Activated CD4-positive, alpha-beta T cell treated with anti-CD3 and anti-CD28 coated beads, Interleukin-2, amount 50 U/mL, for 1 hour (primary cell): ENCODE data around the gene MXI1.

Source experiments
- DNase-seq: peaks from one replicate; pipeline ENCODE4 v3.0.0-alpha.2; 2020

Gene MXI1

DNA sequence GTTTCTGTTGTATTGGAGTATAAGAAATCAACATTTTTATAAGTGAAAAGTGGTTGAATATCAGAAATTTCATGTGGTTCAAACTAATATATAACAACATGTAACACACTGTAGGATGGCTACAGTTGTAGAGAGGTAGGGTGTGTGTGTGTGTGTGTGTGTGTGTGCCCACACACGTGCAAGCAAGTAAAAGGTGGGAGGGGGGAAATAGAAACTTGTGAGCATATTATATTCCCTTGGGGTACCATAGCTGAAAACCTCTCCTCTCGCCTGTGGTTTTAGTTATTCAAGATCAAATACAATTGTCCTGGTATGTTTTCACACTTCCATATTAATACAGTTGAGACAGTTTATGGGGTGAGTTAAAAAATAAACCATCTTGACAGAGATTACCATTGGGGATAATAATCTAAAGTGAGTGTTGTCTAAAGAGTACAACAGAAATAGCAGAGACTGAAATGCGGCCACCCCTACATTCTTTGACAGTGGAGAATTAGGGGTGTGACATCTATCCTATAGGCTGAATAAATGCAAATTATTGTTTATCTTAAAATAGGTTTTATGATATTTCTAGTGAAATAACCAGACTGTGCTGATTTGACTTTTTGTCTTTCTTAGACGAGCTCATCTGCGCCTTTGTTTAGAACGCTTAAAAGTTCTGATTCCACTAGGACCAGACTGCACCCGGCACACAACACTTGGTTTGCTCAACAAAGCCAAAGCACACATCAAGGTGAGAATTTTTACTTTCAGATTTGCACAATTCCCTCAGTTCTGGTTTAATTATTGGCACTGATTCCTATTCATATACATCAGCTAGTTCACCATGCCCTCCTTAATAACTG lies 71.4 kb downstream of the MXI1 start:
- no peak for DNase-seq

DNA sequence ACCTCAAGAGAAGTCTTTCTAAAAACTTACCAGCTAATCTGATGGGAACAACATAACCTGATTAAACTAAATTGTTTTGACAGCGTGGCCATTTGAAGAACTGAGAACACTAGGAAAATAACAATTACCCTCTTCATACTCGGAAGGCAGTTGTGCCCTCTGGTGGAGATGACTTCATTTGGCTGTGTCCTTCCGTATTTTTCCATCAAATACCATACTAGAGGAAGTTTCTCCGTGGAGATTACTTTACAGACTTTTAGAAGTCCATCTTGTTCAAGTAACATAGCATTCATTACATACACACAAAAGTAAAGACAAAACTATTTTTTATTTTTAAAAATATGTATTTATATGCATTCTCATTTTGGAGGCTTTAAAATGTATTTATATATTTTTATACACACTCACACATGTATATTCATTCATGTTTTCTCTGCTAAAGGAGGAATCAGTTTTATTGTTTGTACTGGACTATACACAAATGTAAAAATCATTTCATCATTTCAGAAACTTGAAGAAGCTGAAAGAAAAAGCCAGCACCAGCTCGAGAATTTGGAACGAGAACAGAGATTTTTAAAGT lies 72.1 kb downstream of the MXI1 start:
- peak; percentile 41 for DNase-seq

DNA sequence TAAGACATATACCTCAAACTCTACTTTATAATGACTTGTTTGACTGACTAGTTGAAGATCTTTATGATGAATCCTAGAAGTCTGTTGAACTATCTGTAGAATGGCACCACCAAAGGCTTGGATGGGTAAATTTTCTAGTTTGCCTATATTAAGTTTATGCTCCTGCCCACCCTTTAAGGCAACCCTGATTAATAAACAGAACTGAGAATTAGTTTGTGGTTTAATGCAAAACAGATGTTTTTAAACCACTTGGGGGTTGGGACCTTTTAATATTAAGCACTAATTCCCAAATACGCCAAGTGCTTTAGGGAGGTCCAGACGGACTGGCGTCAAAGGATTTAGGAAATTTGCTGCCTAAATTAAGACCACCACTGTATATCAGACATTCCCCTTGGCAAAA lies 76.9 kb downstream of the MXI1 start:
- DNase-seq: no peak

DNA sequence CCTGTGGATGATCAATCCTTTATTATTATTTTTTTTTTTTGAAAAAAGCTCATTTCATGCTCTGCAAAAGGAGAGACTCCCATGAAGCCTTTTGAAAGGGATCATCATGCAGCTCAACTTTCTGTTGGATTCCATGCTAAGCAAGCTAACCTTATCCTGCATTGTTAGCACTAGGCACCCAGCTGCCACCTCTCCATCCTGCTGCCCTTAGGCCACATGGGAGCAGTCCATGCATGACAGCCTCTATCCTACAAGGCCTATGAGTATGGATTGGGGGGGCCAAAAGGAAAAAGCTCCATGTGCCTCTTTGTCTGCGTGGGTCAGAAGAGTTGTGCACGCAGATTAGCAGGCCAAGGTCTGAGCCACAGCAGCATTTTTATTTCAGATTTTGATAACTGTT lies 78.1 kb downstream of the MXI1 start:
- DNase-seq: no peak

DNA sequence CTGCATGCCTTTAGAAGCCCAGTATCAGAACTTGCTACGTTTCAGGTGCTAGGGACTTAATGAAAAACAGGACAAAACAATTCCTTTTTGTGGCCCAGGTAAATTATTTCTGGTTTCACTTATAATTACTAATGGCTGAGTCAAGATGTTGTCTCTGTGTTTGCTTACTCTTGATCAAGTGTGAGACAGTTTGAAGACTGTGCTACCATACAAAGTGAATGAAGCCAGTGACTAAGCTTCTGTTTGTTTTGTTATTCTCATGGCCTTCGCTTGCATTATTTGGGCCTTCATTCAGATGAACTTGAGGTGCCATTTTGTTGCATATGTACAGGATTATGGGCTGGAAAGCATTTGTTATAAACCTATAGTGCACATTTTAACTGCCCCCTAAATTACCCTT lies 79.4 kb downstream of the MXI1 start:
- no peak for DNase-seq

DNA sequence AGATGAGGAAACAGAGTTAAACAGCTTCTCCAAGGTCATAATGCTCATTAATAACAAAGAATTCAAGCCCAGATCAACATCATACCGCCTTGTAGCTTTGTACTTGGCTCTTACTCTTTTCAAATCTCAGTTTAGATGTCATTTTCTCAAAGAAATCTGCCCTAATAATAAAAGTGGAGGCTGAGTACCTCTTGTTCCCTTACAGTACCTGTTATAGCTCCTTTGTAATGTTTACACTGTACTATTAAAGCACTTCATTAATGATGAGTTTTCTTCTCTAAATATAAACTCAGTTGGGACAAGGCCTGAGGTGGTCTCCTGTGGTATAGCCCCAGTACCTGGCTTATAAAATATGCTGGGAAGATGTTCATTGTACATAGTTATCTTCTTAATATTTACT lies 89.6 kb downstream of the MXI1 start:
- no peak for DNase-seq

DNA sequence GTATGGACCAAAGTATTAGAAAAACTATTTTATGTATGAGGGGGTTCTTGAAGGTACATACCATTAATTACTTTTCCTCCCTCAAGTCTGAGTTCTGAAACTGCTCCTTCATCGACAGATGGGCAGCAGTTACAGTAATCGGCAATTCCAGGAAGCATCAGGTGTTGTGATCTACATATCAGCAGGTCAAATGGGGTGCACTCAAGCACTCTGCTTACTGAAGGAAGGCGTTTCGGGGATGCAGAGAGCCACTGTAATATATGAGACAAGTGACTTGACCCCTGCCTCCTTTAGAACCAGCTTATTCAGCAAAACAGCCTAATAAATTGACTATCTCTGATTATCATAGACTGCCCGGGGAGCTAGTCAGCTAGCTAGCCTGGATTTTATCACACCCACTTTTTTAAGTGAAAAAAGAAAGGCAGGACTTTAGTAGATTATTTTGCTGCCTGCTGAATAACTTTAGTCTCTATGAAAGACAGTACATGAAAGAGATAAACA lies 93.1 kb downstream of the MXI1 start:
- no peak for DNase-seq

DNA sequence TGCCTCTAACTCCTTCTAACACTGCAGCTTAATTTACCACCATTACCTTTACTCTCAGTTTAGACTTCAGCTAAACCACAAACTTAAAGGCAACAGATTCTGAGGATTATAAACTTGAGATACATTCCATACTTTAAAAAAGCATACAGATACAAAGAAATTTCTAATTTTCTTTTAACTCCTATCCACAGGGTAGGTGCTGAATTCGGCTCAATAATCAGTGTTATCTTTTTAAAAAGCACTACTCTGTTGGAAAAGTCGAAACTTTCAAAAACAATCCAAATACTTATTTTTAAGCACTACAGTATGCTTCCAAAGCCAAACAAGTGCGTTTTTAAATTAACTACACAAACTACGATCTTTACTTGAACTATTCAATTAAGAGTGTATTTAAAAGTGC lies 96.3 kb downstream of the MXI1 start:
- no peak for DNase-seq

DNA sequence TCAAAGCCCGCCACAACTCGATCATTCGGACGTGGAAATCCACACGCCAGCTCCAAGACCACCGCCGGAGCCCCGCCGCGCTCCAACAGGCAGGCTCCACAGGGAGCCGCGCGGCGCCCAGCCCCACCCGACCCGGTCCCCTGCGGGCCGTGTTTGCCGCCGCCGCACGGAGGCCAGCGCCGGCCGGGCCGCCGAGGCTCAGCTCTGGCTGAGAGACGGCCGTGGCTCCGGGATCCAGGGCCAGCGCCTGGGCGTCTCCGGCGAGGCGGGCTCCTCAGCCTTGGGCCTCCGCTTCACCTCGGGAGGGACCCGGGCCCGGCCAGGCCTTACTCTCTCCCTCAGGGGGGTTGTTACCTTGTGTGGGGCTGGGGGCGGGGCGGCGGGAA lies 97.0 kb downstream of the MXI1 start:
- no peak for DNase-seq

DNA sequence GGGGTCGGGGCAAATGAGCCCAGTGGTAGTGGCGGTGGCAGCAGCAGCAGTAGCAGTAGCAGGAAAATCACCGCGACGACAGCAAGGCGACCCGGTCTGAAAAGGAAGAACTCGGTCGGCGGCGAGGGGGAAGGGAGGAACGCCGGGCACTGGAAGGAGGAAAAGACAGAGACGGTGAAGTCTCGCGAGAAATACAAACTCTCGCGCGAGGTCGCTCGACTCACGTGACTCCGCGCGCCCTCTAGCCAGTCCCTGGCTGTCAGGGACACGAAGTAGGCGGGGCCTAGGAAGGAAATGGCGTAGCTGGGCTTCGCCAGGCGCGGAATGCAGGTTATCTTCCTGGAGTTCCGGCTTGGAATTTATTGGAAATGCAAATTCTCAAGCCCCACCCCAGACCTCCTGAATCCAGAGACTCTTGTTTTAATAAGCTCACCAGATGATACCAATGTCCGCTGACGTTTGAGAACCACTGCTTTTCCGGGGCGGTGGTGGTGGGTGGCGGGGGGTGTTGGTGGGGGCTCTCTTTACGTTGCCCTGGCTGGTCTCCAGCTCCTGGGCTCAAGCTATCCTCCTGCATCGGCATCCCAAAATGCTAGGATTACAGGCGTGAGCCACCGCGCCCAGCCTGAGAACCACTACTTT lies 97.5 kb downstream of the MXI1 start, which contains the start of gene SMNDC1:
TSS of gene SMNDC1 (minus strand) at position 141 of the 642 bp plus-strand sequence. CDS start 1,333 bp downstream, outside the sequence.
- DNase-seq: peak; percentile 97

DNA sequence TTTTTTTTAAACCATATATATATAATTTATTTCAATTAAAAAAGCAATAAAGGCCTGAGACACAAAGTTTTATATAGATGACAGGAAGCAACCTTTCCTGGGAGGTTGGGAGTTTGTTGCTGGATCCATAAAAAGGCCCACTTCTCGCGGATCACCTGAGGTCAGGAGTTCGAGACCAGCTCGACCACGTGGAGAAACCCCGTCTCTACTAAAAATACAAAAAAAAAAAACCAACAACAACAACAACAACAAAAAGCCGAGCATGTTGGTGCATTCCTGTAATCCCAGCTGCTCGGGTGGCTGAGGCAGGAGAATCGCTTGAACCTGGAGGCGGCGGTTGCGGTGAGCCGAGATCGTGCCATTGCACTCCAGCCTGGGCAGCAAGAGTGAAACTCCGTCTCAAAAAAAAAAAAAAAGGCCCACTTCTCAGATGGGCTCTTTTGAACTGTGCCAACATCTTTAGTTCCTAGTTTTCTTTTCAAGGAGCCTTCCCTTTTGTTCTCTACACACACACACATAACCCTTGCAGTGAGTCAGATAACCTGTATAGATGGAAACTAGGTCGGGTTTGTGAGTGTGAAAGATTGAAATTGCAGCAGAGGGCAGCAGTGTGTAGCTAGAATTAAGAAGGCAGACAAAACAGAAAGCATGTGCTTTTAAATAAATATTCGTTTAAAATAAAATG lies 98.5 kb downstream of the MXI1 start:
- DNase-seq: peak; percentile 33

DNA sequence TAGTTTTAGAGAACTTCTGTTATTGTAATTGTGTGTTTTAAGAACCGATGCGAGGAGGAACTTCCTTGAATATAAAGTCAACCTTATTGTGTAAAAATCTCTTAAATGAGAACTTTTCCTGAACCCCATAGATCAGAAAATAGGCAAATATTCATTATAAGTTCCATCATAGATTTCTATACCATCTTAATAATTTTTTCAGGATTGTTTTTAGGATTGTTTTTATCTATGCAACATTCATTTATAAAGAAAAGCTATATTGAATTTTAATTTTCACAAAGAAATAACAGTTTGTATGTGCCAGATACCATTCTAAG lies 99.0 kb downstream of the MXI1 start:
- no peak for DNase-seq

DNA sequence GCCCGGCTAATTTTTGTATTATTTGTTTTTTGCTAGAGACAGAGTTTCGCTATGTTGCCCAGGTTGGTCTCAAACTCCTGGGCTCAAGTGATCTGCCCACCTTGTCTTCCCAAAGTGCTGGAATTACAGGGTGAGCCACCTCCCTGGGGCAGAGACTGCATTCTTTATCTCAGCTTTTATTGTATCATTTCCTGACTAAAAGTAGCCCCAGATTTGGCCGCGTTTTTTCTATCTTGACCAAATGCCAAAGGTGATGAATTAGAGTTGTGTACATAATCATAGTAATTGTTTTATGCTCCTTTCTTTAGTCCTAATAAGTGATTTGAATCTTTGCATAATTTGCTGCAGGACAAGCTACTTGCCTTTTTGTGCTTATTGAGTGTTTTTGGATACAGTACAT lies 100.4 kb downstream of the MXI1 start:
- DNase-seq: no peak

DNA sequence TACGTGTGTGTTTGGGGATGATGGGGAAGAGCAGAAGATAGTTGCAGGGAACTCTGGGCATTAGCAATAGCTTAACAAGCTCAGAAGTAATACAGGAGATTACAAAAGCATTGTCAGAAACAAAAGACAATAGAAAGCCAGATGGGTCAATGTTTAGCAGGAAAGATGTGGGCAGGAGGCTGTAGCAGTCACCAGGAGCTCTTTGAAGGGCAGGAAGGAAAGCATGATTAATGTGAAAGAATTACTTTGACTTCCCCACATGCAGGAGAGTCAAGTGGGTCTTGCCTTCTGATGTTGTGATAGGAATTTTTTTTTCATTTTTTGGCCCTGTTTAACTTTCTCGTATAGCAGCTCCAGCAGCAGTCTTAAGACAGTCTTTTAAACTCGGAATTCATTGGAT lies 103.3 kb downstream of the MXI1 start:
- DNase-seq: no peak

DNA sequence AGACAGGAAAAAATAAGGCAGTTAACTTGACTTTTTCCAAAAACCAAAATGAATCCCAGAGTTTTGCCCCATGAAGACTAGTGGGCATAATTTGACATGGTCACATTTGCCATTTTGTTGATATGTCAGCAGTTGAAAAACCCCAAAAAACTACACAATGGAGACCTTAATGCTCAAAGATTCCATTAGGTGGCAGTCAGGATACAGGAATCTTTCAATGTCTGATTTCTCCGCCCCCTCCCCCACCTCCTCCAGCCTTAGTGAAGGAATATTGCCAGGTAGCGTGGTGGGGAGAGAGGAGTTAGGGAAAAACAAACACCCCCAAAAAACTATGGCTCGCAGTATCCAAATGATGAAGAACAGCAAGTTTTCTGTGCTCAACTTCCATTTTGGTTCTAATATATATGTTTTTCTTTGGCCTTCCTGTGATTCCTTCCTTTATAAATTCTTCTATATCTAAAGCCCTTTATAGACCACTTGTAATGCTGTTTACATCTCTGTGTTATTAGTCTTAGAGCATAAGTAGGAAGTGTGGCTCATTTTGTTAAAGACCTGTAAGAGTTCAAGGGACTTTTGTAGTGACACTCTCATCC lies 104.0 kb downstream of the MXI1 start:
- peak; percentile 31 for DNase-seq

DNA sequence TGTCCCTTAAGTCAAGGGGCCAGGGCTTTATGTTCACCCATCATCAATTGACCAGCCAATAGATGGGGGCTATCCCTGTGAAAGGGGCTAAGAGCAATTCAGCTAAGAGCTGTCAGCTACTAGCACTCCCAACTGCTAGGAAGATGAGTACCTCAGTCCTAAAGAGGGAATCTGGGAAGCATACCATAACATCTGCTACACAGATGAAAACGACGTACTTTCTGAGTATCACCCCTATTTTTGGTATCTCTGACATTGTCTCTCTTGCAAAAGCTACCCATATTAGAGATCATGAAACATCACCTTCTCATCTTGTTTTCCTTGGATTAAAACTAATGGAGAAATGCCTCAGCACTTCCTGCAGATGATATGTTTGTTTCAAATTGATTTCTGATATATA lies 104.8 kb downstream of the MXI1 start:
- no peak for DNase-seq

DNA sequence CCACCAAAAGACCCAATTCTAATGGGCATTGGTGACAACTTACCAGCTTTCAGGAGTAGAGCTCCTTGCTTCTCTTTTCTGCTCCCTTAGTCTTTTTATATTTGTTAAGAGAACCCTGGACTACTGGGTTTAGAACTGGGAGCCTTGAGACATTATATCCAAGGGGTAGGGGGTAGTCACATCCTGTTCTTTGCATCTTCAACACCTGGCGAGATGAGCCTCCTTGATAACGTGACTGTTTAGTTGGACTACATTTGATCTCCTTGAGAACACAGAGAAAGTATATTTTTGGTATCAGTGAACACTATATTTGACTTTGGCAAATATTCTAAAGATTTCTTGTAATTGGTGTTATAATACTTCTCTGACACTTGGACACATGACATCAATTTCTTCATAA lies 106.3 kb downstream of the MXI1 start:
- DNase-seq: no peak

DNA sequence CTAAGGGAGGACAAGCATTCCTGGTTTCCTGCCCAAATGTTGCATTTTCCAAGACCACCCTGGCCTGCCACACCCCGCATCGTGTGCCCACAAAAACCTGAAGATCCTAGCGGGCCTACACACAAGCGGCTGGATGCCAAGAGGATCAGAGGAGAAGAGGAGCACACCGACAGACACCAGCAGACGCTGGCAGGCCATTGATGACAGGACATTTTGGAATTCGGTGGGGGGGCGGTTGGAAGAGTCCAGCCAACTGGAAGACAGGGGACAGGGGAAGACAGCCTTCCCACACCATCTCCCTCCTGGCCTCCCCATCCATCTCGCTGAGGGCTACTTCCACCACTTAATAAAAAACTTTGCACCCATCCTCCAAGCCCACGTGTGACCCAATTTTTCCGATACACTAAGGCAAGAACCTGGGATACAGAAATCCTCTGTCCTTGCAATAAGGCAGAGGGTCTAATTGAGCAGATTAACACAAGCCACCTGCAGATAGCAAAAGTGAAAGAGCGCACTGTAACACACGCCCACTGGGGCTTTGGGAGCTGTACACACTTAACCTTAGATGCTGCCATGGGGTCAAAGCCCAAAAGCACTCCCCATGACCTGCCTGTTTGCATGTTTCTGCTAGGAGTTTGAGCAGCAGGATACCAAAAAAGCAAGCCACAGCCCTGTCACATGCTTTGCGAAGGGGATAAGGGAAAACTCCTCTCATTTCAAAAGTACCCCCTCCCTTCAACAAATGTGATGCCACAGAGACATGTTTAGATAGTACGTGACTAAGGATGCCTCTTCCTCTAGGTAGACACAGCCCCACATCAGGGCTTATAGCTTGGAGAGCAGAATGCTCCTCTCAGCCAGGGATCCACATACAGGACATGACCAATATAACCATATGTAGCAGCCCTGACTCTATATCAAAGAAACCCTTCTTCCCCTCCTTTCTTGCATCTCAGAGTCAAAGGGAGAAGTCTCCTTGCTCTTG lies 110.8 kb downstream of the MXI1 start:
- no peak for DNase-seq

DNA sequence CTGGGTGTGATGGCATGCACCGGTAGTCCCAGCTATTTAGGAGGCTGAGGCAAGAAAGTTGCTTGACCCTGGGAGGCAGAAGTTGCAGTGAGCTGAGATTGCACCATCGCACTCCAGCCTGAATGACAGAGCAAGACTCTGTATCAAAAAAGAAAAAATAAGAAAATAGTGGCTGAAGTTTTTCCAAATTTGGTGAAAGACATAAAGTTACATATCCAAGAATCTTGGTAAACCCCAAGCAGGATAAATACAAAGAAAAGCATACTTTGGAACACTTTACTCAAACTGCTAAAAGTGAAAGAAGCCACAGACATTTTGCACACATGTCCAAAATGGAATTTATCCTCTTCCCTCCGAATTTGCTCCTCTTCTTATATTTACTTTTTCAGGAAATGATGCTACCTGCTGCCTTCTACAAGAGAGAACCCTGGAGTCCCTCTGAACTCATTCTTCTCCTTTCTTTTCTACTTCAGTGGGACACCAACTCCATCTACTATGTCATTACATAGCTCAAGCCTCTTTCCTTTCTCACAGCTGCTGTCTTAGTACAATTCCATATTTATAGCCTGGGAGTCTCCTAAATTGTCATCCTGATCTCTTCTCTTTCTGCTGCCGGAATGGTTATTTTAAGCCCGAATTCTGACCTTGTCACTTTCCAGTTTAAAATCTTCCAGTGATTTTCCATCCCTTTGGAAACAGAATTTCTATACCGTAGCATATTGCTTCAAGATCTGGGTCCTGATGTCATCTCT lies 114.6 kb downstream of the MXI1 start:
- no peak for DNase-seq

DNA sequence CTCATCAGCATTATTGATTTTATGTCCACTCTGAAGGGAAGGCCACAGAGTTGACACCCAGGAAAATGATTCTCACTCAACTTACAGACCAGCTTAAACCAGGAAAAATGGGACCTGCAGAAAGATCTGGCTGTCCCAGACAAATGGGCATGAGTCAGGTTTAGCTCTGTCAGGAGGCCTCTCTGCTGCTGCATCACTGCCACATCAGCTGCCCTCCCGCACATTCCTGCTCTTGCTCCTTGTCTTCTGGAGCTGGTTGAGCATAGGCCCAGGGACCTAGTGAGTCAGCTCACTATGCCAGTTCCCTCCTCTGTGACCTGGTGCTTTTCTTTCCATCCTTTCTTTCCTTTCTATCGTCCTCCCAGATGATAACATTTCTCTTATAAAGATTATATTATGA lies 116.1 kb downstream of the MXI1 start:
- DNase-seq: no peak

DNA sequence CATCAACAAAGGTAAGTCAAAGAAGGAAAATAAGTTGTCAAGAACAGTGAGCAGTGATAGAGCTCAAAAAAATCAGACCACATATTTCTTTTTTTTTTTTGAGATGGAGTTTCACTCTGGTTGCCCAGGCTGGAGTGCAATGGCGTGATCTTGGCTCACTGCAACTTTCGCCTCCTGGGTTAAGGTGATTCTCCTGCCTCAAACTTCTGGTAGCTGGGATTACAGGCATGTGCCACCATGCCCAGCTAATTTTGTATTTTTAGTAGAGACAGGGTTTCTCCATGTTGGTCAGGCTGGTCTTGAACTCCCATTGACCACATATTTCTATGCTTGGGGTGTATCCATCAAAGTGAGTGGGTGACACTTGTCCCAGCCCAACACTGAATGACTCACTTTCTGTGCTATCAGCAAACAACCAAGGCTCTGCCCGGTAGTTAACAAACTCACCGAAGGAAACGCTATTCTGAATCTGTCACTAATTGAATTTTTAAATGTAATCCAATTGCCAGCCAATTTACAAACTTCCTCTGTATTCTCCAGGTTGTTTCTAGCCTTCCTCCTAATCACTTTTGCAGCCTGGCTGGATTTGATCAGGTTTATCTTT lies 116.9 kb downstream of the MXI1 start:
- no peak for DNase-seq
